Colonic mucosa (tissue), 4 donors: ENCODE measurements around the gene TPRN. TPM values are rescaled to one million over a fixed set of nuclear protein-coding genes. Genes with fewer than 3 reads are reported as not detected.
A peak's percentile ranks its signal among the peaks of the same experiment; 100 is the strongest.

Source experiments
- DNase-seq: peaks from one replicate; pipeline ENCODE4 v3.0.0-alpha.2; 2020
- H3K27ac ChIP-seq: fragments of 200-600 bp; one replicate; pipeline ENCODE4 v1.8.0; 2021
- H3K27me3 ChIP-seq: fragments of 200-600 bp; one replicate; pipeline ENCODE4 v1.8.0; 2021
- H3K36me3 ChIP-seq: fragments of 200-600 bp; one replicate; pipeline ENCODE4 v1.8.0; 2021
- H3K4me1 ChIP-seq: fragments of 200-600 bp; one replicate; pipeline ENCODE4 v1.8.0; 2021; ENCODE audit warnings: mild to moderate bottlenecking
- H3K4me3 ChIP-seq: fragments of 200-600 bp; one replicate; pipeline ENCODE4 v1.8.0; 2021
- H3K9ac ChIP-seq, 2 donors: one replicate each; pipeline ENCODE4 v1.7.0; 2013; ENCODE audit warnings: control low read depth in 2 of 2, low read depth in 2 of 2, low read length in 2 of 2
- H3K9me3 ChIP-seq: fragments of 200-600 bp; one replicate; pipeline ENCODE4 v1.8.0; 2021
- CTCF ChIP-seq: fragments of 200-600 bp; IDR thresholded peaks from one replicate; pipeline ENCODE4 v1.8.0; 2022; ENCODE audit warnings: antibody characterized with exemption, mild to moderate bottlenecking
- intact Hi-C: fragments of 100-400 bp; cut with DNase I; formaldehyde crosslinking; loops from one replicate; pipeline ENCODE4 v1.14.1; 2022
- total RNA-seq, 2 donors: library from RNA; stranded (reverse); fragmentation: NEBNext Ultra II Directional in 1 of 2; extraction: Animal tissue kit (Norgen Biotek cat#: 25700) in 1 of 2; gene quantifications; one replicate each; pipeline ENCODE4 v1.2.1, GENCODE V29; 2021
- donor health status: healthy.
- donor health status: DM: no; HTN: no; CAD: no.
- donor health status: DM: no; HTN: no; CAD: no.

Gene TPRN
- total RNA-seq, 2 donors from 2014 or later, result 83.1 to 124 TPM

GRCh38 chr9:137223078-137223970 is 22.8 kb upstream of the TPRN start:
- Histone ChIP-seq H3K4me3 (peak overlapping the region; percentile 70), H3K27me3 (peaks cover under 1% of the 10 kb centered on the region), H3K27ac (peak overlapping the region; percentile 83), H3K9me3 (no peaks in the 10 kb centered on the region), H3K9ac (peak overlapping the region; percentile 87 to 97), H3K36me3 (no peaks in the 10 kb centered on the region), H3K4me1 (peaks cover 25% of the 10 kb centered on the region)
- intact Hi-C loops, result no loop called here
- TF ChIP-seq CTCF, result no peak
- peak; percentile 98 for DNase-seq

- intact Hi-C loops, result no loop called here
- H3K4me1 ChIP-seq, result peaks cover 23% of the 10 kb centered on the region
- H3K9ac ChIP-seq, result peak within 1 kb of the TSS; percentile 73 to 79
Observed at GRCh38 chr9:137222190-137223077, 21.9 kb upstream of the TPRN start, which contains the start of gene RNF208. TSS of gene RNF208 (minus strand) at chr9:137222240. CDS start at chr9:137221212, 1,028 bp downstream.

GRCh38 chr9:137221506-137222111 is 21.1 kb upstream of the TPRN start:
- peak overlapping the region; percentile 28 for H3K4me3 ChIP-seq
- H3K36me3 ChIP-seq, result no peaks in the 10 kb centered on the region
- H3K9me3 ChIP-seq, result no peaks in the 10 kb centered on the region
- intact Hi-C loops, result no loop called here
- TF ChIP-seq CTCF, result no peak
- peak overlapping the region; percentile 5 to 54 for H3K9ac ChIP-seq
- no peaks in the 10 kb centered on the region for H3K27me3 ChIP-seq
- H3K4me1 ChIP-seq, result peaks cover 14% of the 10 kb centered on the region
- H3K27ac ChIP-seq, result no peak overlapping the region
- peak; percentile 56 for DNase-seq

More at GRCh38 chr9:137222190-137223077, 21.9 kb upstream of the TPRN start, which contains the start of gene RNF208:
- no peaks in the 10 kb centered on the region for H3K27me3 ChIP-seq
- peak; percentile 54 for DNase-seq
- H3K27ac ChIP-seq, result peak within 1 kb of the TSS; percentile 83
- peak within 1 kb of the TSS; percentile 70 for H3K4me3 ChIP-seq
- H3K9me3 ChIP-seq, result no peaks in the 10 kb centered on the region
- TF ChIP-seq CTCF, result no peak
- no peaks in the 10 kb centered on the region for H3K36me3 ChIP-seq

GRCh38 chr9:137221095-137221505 is 20.6 kb upstream of the TPRN start:
- Histone ChIP-seq H3K27me3 (no peaks in the 10 kb centered on the region), H3K4me1 (peaks cover 13% of the 10 kb centered on the region), H3K4me3 (no peak overlapping the region), H3K9me3 (no peaks in the 10 kb centered on the region), H3K9ac (no peak overlapping the region), H3K27ac (no peak overlapping the region), H3K36me3 (no peaks in the 10 kb centered on the region)
- intact Hi-C loops, result no loop called here
- TF ChIP-seq CTCF, result no peak
- DNase-seq, result no peak
